ENCODE data around the gene FAM53B. TPM values are rescaled to one million over a fixed set of nuclear protein-coding genes. Genes with fewer than 3 reads are reported as not detected.

Gene FAM53B
- total RNA-seq, 1 experiment from 2014 or later, result 13.7 TPM

- Mint-ChIP-seq H3K9me3 (ENCODE audit: unreplicated experiment) (no peaks in the 10 kb centered on the region), H3K4me1 (ENCODE audit: low read depth, unreplicated experiment) (peaks cover 8% of the 10 kb centered on the region), H3K27me3 (ENCODE audit: insufficient read depth, unreplicated experiment) (no peaks in the 10 kb centered on the region), H3K36me3 (ENCODE audit: insufficient read depth, unreplicated experiment) (peaks cover 12% of the 10 kb centered on the region), H3K27ac (ENCODE audit: unreplicated experiment) (peak overlapping the region; percentile 20), H3K4me3 (ENCODE audit: unreplicated experiment) (no peak overlapping the region)
- intact Hi-C loops (cut with micrococcal nuclease; ENCODE audit: unreplicated experiment), result loop anchor here (5.0 kb wide), 1 partner anchor 135 kb away; no protein-coding TSS in a partner anchor
- BruUV-seq (replicated peaks), result no TSS peak
- Histone ChIP-seq H3K9me3 (no peaks in the 10 kb centered on the region), H3K4me3 (ENCODE audit: low read depth, low read length) (no peak overlapping the region), H3K4me1 (peaks cover 25% of the 10 kb centered on the region), H3K27me3 (replicated peaks; ENCODE audit: control insufficient read depth, insufficient read depth, low read length) (no peaks in the 10 kb centered on the region), H3K36me3 (ENCODE audit: control insufficient read depth, insufficient read depth, low read length) (peaks cover 3% of the 10 kb centered on the region)
- POLR2A ChIA-PET, result no interaction called here
- CTCF ChIA-PET, result no interaction called here
- DNase-seq, result no peak
- TF ChIP-seq CTCF (IDR thresholded peaks at IDR 0.05; ENCODE audit: insufficient read depth in 1 of 2, low read depth in 1 of 2, low read length in 1 of 2, severe bottlenecking in 1 of 2, unreplicated experiment in 1 of 2), result no peak
These were observed 76.5 kb downstream of the FAM53B start for GRCh38 chr10:124667425-124668345.

DNA sequence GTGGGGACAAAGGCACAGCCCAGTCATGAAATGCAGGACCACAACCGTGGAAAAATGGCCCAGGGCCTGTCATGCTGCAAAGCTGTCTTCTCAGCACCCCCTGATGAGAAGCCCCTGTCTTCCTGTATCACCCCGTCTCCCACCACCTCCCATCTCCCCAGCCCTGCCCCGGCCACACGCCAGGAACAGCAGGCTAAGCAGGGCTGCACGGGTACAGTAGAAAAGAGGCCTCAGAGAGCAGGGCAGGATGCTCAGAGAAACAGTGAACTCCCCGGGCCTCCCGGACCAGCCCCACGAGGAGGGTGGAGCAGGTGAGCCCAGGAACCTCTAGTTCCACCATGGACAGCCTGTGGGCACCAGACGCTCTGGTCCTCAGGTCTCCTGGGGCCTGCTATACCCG lies 77.7 kb downstream of the FAM53B start:
- no peaks in the 10 kb centered on the region for H3K9me3 ChIP-seq
- peaks cover 3% of the 10 kb centered on the region for H3K36me3 ChIP-seq (ENCODE audit: control insufficient read depth, insufficient read depth, low read length)
- no TSS peak for BruUV-seq (replicated peaks)
- H3K4me1 ChIP-seq, result peaks cover 25% of the 10 kb centered on the region
- no peak overlapping the region for H3K4me3 Mint-ChIP-seq (ENCODE audit: unreplicated experiment)
- DNase-seq, result no peak
- no peaks in the 10 kb centered on the region for H3K27me3 ChIP-seq (replicated peaks; ENCODE audit: control insufficient read depth, insufficient read depth, low read length)
- H3K36me3 Mint-ChIP-seq (ENCODE audit: insufficient read depth, unreplicated experiment), result peaks cover 12% of the 10 kb centered on the region
- H3K27ac Mint-ChIP-seq (ENCODE audit: unreplicated experiment), result no peak overlapping the region
- no peak for TF ChIP-seq CTCF (IDR thresholded peaks at IDR 0.05; ENCODE audit: insufficient read depth in 1 of 2, low read depth in 1 of 2, low read length in 1 of 2, severe bottlenecking in 1 of 2, unreplicated experiment in 1 of 2)
- POLR2A ChIA-PET, result no interaction called here
- no peaks in the 10 kb centered on the region for H3K27me3 Mint-ChIP-seq (ENCODE audit: insufficient read depth, unreplicated experiment)
- H3K4me1 Mint-ChIP-seq (ENCODE audit: low read depth, unreplicated experiment), result peaks cover 8% of the 10 kb centered on the region
- CTCF ChIA-PET, result interaction anchor here (1.3 kb wide), 1 partner anchor 75 kb away, joined by 3 read pairs; no protein-coding TSS in a partner anchor
- H3K9me3 Mint-ChIP-seq (ENCODE audit: unreplicated experiment), result no peaks in the 10 kb centered on the region
- H3K4me3 ChIP-seq (ENCODE audit: low read depth, low read length), result no peak overlapping the region
- intact Hi-C loops (cut with micrococcal nuclease; ENCODE audit: unreplicated experiment), result loop anchor here (5.0 kb wide), 1 partner anchor 134 kb away; no protein-coding TSS in a partner anchor

DNA sequence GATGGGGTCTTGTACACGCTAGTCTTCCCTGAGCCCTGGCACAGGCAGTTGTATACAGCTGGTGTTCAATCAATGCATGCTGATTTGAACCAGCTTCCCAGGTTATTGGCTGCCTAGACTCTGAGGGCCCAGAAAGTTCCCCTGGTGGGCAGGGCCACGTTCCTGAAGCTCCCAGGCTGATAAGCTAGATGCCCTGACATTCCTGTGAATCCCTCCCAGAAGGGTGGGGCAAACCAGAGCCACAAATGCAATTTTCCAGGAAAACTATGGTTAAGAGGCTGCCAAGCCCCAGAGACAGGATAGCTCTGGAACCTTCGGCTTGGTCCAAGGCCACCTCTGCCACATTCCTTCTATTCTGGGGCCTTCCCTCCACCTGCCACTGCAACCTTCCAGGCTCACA lies 78.2 kb downstream of the FAM53B start:
- TF ChIP-seq CTCF (IDR thresholded peaks at IDR 0.05; ENCODE audit: insufficient read depth in 1 of 2, low read depth in 1 of 2, low read length in 1 of 2, severe bottlenecking in 1 of 2, unreplicated experiment in 1 of 2), result no peak
- ChIA-PET CTCF (interaction anchor here (1.3 kb wide), 1 partner anchor 75 kb away, joined by 3 read pairs; no protein-coding TSS in a partner anchor), POLR2A (no interaction called here)
- H3K4me3 ChIP-seq (ENCODE audit: low read depth, low read length), result no peak overlapping the region
- DNase-seq, result peak; percentile 20 to 48
- BruUV-seq (replicated peaks), result no TSS peak
- H3K9me3 Mint-ChIP-seq (ENCODE audit: unreplicated experiment), result no peaks in the 10 kb centered on the region
- H3K36me3 ChIP-seq (ENCODE audit: control insufficient read depth, insufficient read depth, low read length), result peaks cover 3% of the 10 kb centered on the region
- H3K27me3 Mint-ChIP-seq (ENCODE audit: insufficient read depth, unreplicated experiment), result no peaks in the 10 kb centered on the region
- intact Hi-C loops (cut with micrococcal nuclease; ENCODE audit: unreplicated experiment), result loop anchor here (5.0 kb wide), 1 partner anchor 134 kb away; no protein-coding TSS in a partner anchor
- no peaks in the 10 kb centered on the region for H3K9me3 ChIP-seq
- peaks cover 25% of the 10 kb centered on the region for H3K4me1 ChIP-seq
- H3K36me3 Mint-ChIP-seq (ENCODE audit: insufficient read depth, unreplicated experiment), result peaks cover 12% of the 10 kb centered on the region
- no peaks in the 10 kb centered on the region for H3K27me3 ChIP-seq (replicated peaks; ENCODE audit: control insufficient read depth, insufficient read depth, low read length)
- H3K27ac Mint-ChIP-seq (ENCODE audit: unreplicated experiment), result no peak overlapping the region
- H3K4me1 Mint-ChIP-seq (ENCODE audit: low read depth, unreplicated experiment), result peaks cover 8% of the 10 kb centered on the region
- no peak overlapping the region for H3K4me3 Mint-ChIP-seq (ENCODE audit: unreplicated experiment)
